OCI-LY7 (cell line): ENCODE measurements around the gene TNIK. TPM values are rescaled to one million over a fixed set of nuclear protein-coding genes. Genes with fewer than 3 reads are reported as not detected.

ENCODE experiments used
- BruUV-seq: library from RNA; stranded (reverse); fragments of 400-500 nt; replicated peaks from 2 replicates; lab custom pipeline; 2021; lab: Mats Ljungman, UMichigan
- CTCF ChIA-PET: fragments of 300-600 bp; sonication (Branson Sonifier 250); formaldehyde crosslinking; loops from one replicate; lab custom pipeline; 2022; ENCODE audit warnings: antibody characterized with exemption; ENCODE audit not compliant: unreplicated experiment; lab: Charles Lee
- POLR2A ChIA-PET: fragments of 300-600 bp; sonication (Branson Sonifier 250); formaldehyde crosslinking; loops from one replicate; lab custom pipeline; 2022; ENCODE audit warnings: antibody characterized with exemption; lab: Charles Lee
- DNase-seq: peaks from one replicate; pipeline ENCODE4 v3.0.0-alpha.2; 2015; ENCODE audit warnings: low spot score
- H2AFZ ChIP-seq: fragments of 200-600 bp; sonication (generic), shearing (Covaris generic); 2 replicates; pipeline ENCODE4 v1.6.1; 2014; ENCODE audit warnings: mild to moderate bottlenecking, antibody characterized with exemption, low read length, moderate library complexity
- H3K27ac ChIP-seq: fragments of 200-600 bp; sonication (generic); 2 replicates; pipeline ENCODE4 v1.5.1; 2014; ENCODE audit warnings: mixed run types, low read depth, mild to moderate bottlenecking, moderate library complexity, low read length, inconsistent platforms; ENCODE audit not compliant: poor library complexity, severe bottlenecking
- H3K36me3 ChIP-seq: fragments of 200-600 bp; sonication (generic); 2 replicates; pipeline ENCODE4 v1.6.1; 2014; ENCODE audit warnings: mild to moderate bottlenecking, antibody characterized with exemption, low read length, moderate library complexity, mixed read lengths; ENCODE audit not compliant: insufficient read depth
- H3K4me1 ChIP-seq: fragments of 200-600 bp; sonication (generic); 2 replicates; pipeline ENCODE4 v1.5.1; 2014; ENCODE audit warnings: mild to moderate bottlenecking, low read length; ENCODE audit not compliant: insufficient read depth, poor library complexity, severe bottlenecking
- H3K4me2 ChIP-seq: fragments of 200-600 bp; sonication (generic); 2 replicates; pipeline ENCODE4 v1.6.1; 2014; ENCODE audit warnings: mild to moderate bottlenecking, low read length
- H3K4me3 ChIP-seq: fragments of 200-600 bp; sonication (generic); 2 replicates; pipeline ENCODE4 v1.5.1; 2014; ENCODE audit warnings: mild to moderate bottlenecking, low read depth, low read length; ENCODE audit not compliant: poor library complexity, severe bottlenecking
- H3K79me2 ChIP-seq: fragments of 200-600 bp; sonication (generic); 2 replicates; pipeline ENCODE4 v1.6.1; 2016; ENCODE audit warnings: low read depth, mild to moderate bottlenecking, low read length, moderate library complexity, mixed read lengths; ENCODE audit not compliant: insufficient read depth
- H3K9me2 ChIP-seq: fragments of 200-600 bp; sonication (generic); 2 replicates; pipeline ENCODE4 v1.6.1; 2016; ENCODE audit warnings: mild to moderate bottlenecking, low read length, mixed read lengths; ENCODE audit not compliant: insufficient read depth
- H3K9me3 ChIP-seq: fragments of 200-600 bp; sonication (generic); 2 replicates; pipeline ENCODE4 v1.6.1; 2014; ENCODE audit warnings: mild to moderate bottlenecking, mixed run types, low read length, mixed read lengths
- H4K20me1 ChIP-seq: fragments of 200-600 bp; sonication (generic); 2 replicates; pipeline ENCODE4 v1.6.1; 2014; ENCODE audit warnings: mild to moderate bottlenecking, antibody characterized with exemption, low read length, moderate library complexity, mixed read lengths; ENCODE audit not compliant: insufficient read depth
- CTCF ChIP-seq: fragments of 200-600 bp; sonication (generic); conservative IDR thresholded peaks from 2 replicates; pipeline ENCODE4 v1.5.1; 2014; ENCODE audit warnings: mild to moderate bottlenecking, antibody characterized with exemption, low read length, moderate library complexity, mixed read lengths
- EZH2phosphoT487 ChIP-seq: fragments of 200-600 bp; sonication (generic); IDR thresholded peaks from 2 replicates; pipeline ENCODE4 v1.6.1; 2018; ENCODE audit warnings: low read depth, borderline replicate concordance, mild to moderate bottlenecking, mixed run types, antibody characterized with exemption, low read length, moderate library complexity, mixed read lengths
- intact Hi-C: fragments of 100-400 bp; cut with micrococcal nuclease; formaldehyde crosslinking; loops from one replicate; pipeline ENCODE4 v1.10.0; 2022; ENCODE audit not compliant: unreplicated experiment
- total RNA-seq, 2 experiments: library from RNA; depleted of rRNA in 1 of 2; stranded (reverse); fragments of >200 nt in 1 of 2; shearing (Covaris generic) in 1 of 2; gene quantifications; 2 replicates each; pipeline ENCODE4 v1.2.3, GENCODE V29; 2014 to 2022

The TNIK gene
- total RNA-seq, 2 experiments from 2014 or later: not detected

- Histone ChIP-seq H3K36me3 (no peaks in the 10 kb centered on the region), H3K9me2 (no peaks in the 10 kb centered on the region), H3K4me2 (no peak overlapping the region), H3K79me2 (no peaks in the 10 kb centered on the region), H2AFZ (peak overlapping the region; percentile 40), H3K4me1 (peaks cover 2% of the 10 kb centered on the region), H3K27ac (no peak overlapping the region), H4K20me1 (no peaks in the 10 kb centered on the region), H3K4me3 (no peak overlapping the region), H3K9me3 (no peaks in the 10 kb centered on the region)
- no peak for DNase-seq
- BruUV-seq: no TSS peak
- intact Hi-C loops: no loop called here
- CTCF ChIA-PET: no interaction called here
- TF ChIP-seq CTCF: no peak
- TF ChIP-seq EZH2phosphoT487: no peak
- POLR2A ChIA-PET: interaction anchor here (0.7 kb wide), 3 partner anchors 8 to 520 kb away, joined by 3 to 4 read pairs (median 3); no protein-coding TSS in a partner anchor
Measured at GRCh38 chr3:171266034-171266739, 194.0 kb downstream of the TNIK start.

- H3K4me2 ChIP-seq: no peak overlapping the region
- no peak overlapping the region for H2AFZ ChIP-seq
- TF ChIP-seq CTCF: no peak
- TF ChIP-seq EZH2phosphoT487: no peak
- no peak overlapping the region for H3K4me3 ChIP-seq
- no peak for DNase-seq
- peaks cover 5% of the 10 kb centered on the region for H3K4me1 ChIP-seq
- ChIA-PET CTCF (no interaction called here), POLR2A (interaction anchor here (1.0 to 1.5 kb wide), 2 partner anchors 14 to 20 kb away, joined by 3 read pairs; no protein-coding TSS in a partner anchor)
- H3K9me3 ChIP-seq: no peaks in the 10 kb centered on the region
- H3K36me3 ChIP-seq: no peaks in the 10 kb centered on the region
- H4K20me1 ChIP-seq: no peaks in the 10 kb centered on the region
- no TSS peak for BruUV-seq
- H3K79me2 ChIP-seq: no peaks in the 10 kb centered on the region
- H3K27ac ChIP-seq: no peak overlapping the region
- intact Hi-C loops: no loop called here
- H3K9me2 ChIP-seq: no peaks in the 10 kb centered on the region
Measured at GRCh38 chr3:171264758-171265157, 195.4 kb downstream of the TNIK start.

- TF ChIP-seq CTCF (no peak), EZH2phosphoT487 (no peak)
- POLR2A ChIA-PET: interaction anchor here (0.6 to 1.4 kb wide), 4 partner anchors 8 to 1013 kb away, joined by 3 to 6 read pairs (median 4); no protein-coding TSS in a partner anchor
- H2AFZ ChIP-seq: no peak overlapping the region; the same call in 1 of the 2 replicates
- no peaks in the 10 kb centered on the region for H3K36me3 ChIP-seq
- H3K4me1 ChIP-seq: peaks cover 5% of the 10 kb centered on the region
- H3K4me3 ChIP-seq: no peak overlapping the region
- H3K9me3 ChIP-seq: no peaks in the 10 kb centered on the region
- H3K27ac ChIP-seq: no peak overlapping the region
- H3K9me2 ChIP-seq: no peaks in the 10 kb centered on the region
- CTCF ChIA-PET: no interaction called here
- intact Hi-C loops: no loop called here
- no peaks in the 10 kb centered on the region for H4K20me1 ChIP-seq
- BruUV-seq: no TSS peak
- no peak overlapping the region for H3K4me2 ChIP-seq
- DNase-seq: no peak
- H3K79me2 ChIP-seq: no peaks in the 10 kb centered on the region
Measured at GRCh38 chr3:171262431-171262830, 197.8 kb downstream of the TNIK start.
